HEK293 (cell line): Measurements from ENCODE around the gene MYH6.

Experiments used
- CTCF ChIA-PET: fragments of 350-600 bp; formaldehyde crosslinking; extraction: SDS; loops from one replicate; lab custom pipeline; 2021; ENCODE audit warnings: antibody characterized with exemption; lab: Yijun Ruan, JAX
- POLR2A ChIA-PET: fragments of 300-600 bp; formaldehyde crosslinking; extraction: SDS; loops from one replicate; lab custom pipeline; 2020; ENCODE audit warnings: antibody characterized with exemption, inconsistent platforms; lab: Yijun Ruan, JAX
- H3K27ac ChIP-seq: fragments of 200-500 bp; sonication (Bioruptor generic); 2 replicates; pipeline ENCODE4 v1.5.1; 2014; ENCODE audit warnings: low read depth, low read length, control low read depth, inconsistent platforms; ENCODE audit errors: extremely low read depth
- H3K36me3 ChIP-seq, 2 experiments: fragments of 200-500 bp in 1 of 2; sonication (Bioruptor generic) in 1 of 2; 1 replicate in 1 of 2; 2 replicates in 1 of 2; pipeline ENCODE4 v1.5.1; 2014 to 2017; ENCODE audit warnings: inconsistent platforms in 2 of 2, low read length in 2 of 2; ENCODE audit not compliant: control insufficient read depth in 2 of 2, insufficient read depth in 1 of 2
- H3K4me1 ChIP-seq: fragments of 200-500 bp; sonication (Bioruptor generic); 2 replicates; pipeline ENCODE4 v1.5.1; 2014; ENCODE audit warnings: mild to moderate bottlenecking, low read length, inconsistent platforms; ENCODE audit not compliant: control insufficient read depth, insufficient read depth
- H3K4me3 ChIP-seq: 2 replicates; pipeline ENCODE4 v1.5.1; 2011; ENCODE audit warnings: low read depth, mild to moderate bottlenecking, control low read depth, low read length, moderate library complexity
- H3K9me3 ChIP-seq: fragments of 200-500 bp; sonication (Bioruptor generic); 2 replicates; pipeline ENCODE4 v1.5.1; 2014; ENCODE audit warnings: low read depth, low read length, inconsistent platforms; ENCODE audit not compliant: control insufficient read depth, insufficient read depth
- BCL11A ChIP-seq: fragments of 450-650 bp; formaldehyde crosslinking; IDR thresholded peaks from 2 replicates; pipeline ENCODE4 v1.5.1; 2016; ENCODE audit warnings: low read depth, missing biosample characterization, missing genetic modification characterization
- BCL11B ChIP-seq: fragments of 450-650 bp; formaldehyde crosslinking; IDR thresholded peaks from 2 replicates; pipeline ENCODE4 v1.5.1; 2016; ENCODE audit warnings: low read depth, missing biosample characterization, missing genetic modification characterization
- HOXA7 ChIP-seq: sonication (generic); formaldehyde crosslinking; IDR thresholded peaks from 2 replicates; pipeline ENCODE4 v1.8.1; 2022; ENCODE audit warnings: missing genetic modification reagents, borderline replicate concordance
- HOXD13 ChIP-seq: sonication (generic); formaldehyde crosslinking; IDR thresholded peaks from 2 replicates; pipeline ENCODE4 v1.8.0; 2022; ENCODE audit warnings: missing genetic modification reagents, borderline replicate concordance
- KLF7 ChIP-seq: fragments of 450-650 bp; formaldehyde crosslinking; IDR thresholded peaks from 2 replicates; pipeline ENCODE4 v1.5.1; 2016; ENCODE audit warnings: missing biosample characterization, missing genetic modification characterization, borderline replicate concordance
- OSR2 ChIP-seq: fragments of 450-650 bp; formaldehyde crosslinking; IDR thresholded peaks from 2 replicates; pipeline ENCODE4 v1.5.1; 2016; ENCODE audit warnings: missing biosample characterization, missing genetic modification characterization
- SCRT2 ChIP-seq: fragments of 450-650 bp; formaldehyde crosslinking; IDR thresholded peaks from 2 replicates; pipeline ENCODE4 v1.5.1; 2016; ENCODE audit warnings: missing biosample characterization, missing genetic modification characterization
- SP3 ChIP-seq: fragments of 450-650 bp; formaldehyde crosslinking; IDR thresholded peaks from 2 replicates; pipeline ENCODE4 v1.5.1; 2016; ENCODE audit warnings: missing biosample characterization, missing genetic modification characterization
- WT1 ChIP-seq: fragments of 450-650 bp; formaldehyde crosslinking; IDR thresholded peaks from 2 replicates; pipeline ENCODE4 v1.5.1; 2016; ENCODE audit warnings: missing biosample characterization, missing genetic modification characterization
- ZFP41 ChIP-seq: fragments of 450-650 bp; formaldehyde crosslinking; IDR thresholded peaks from 2 replicates; pipeline ENCODE4 v1.5.1; 2016; ENCODE audit warnings: missing biosample characterization, missing genetic modification characterization, borderline replicate concordance
- ZNF114 ChIP-seq: fragments of 450-650 bp; formaldehyde crosslinking; IDR thresholded peaks from 2 replicates; pipeline ENCODE4 v1.5.0; 2017; ENCODE audit warnings: missing biosample characterization, missing genetic modification characterization
- ZNF138 ChIP-seq: fragments of 450-650 bp; formaldehyde crosslinking; IDR thresholded peaks from 2 replicates; pipeline ENCODE4 v1.5.1; 2016; ENCODE audit warnings: missing biosample characterization, missing genetic modification characterization, borderline replicate concordance
- ZNF140 ChIP-seq: fragments of 450-650 bp; formaldehyde crosslinking; IDR thresholded peaks from 2 replicates; pipeline ENCODE4 v1.5.1; 2016; ENCODE audit warnings: missing biosample characterization, missing genetic modification characterization
- ZNF146 ChIP-seq: fragments of 450-650 bp; formaldehyde crosslinking; IDR thresholded peaks from 2 replicates; pipeline ENCODE4 v1.5.1; 2016; ENCODE audit warnings: missing biosample characterization, missing genetic modification characterization
- ZNF169 ChIP-seq: fragments of 450-650 bp; formaldehyde crosslinking; IDR thresholded peaks from 2 replicates; pipeline ENCODE4 v1.5.1; 2016; ENCODE audit warnings: missing biosample characterization, missing genetic modification characterization
- ZNF274 ChIP-seq, 2 experiments: fragments of 200-500 bp in 1 of 2; fragments of 450-650 bp in 1 of 2; sonication (Bioruptor generic) in 1 of 2; formaldehyde crosslinking in 1 of 2; IDR thresholded peaks; 2 replicates each; pipeline versions ENCODE4 v1.5.1 to v1.6.1; 2014 to 2016; ENCODE audit warnings: borderline replicate concordance in 1 of 2, inconsistent platforms in 1 of 2, low read length in 1 of 2, missing biosample characterization in 1 of 2, missing genetic modification characterization in 1 of 2
- ZNF530 ChIP-seq: fragments of 450-650 bp; formaldehyde crosslinking; IDR thresholded peaks from 2 replicates; pipeline ENCODE4 v1.5.1; 2016; ENCODE audit warnings: low read depth, missing biosample characterization, missing genetic modification characterization
- ZNF610 ChIP-seq: fragments of 450-650 bp; formaldehyde crosslinking; IDR thresholded peaks from 2 replicates; pipeline ENCODE4 v1.5.1; 2016; ENCODE audit warnings: missing biosample characterization, missing genetic modification characterization, borderline replicate concordance
- ZNF664 ChIP-seq: fragments of 450-650 bp; formaldehyde crosslinking; IDR thresholded peaks from 2 replicates; pipeline ENCODE4 v1.5.1; 2016; ENCODE audit warnings: missing biosample characterization, missing genetic modification characterization
- ZNF701 ChIP-seq: fragments of 450-650 bp; formaldehyde crosslinking; IDR thresholded peaks from 2 replicates; pipeline ENCODE4 v1.5.1; 2016; ENCODE audit warnings: missing biosample characterization, missing genetic modification characterization
- TF ChIP-seq, protein P1 (sequence below): fragments of 450-650 bp; formaldehyde crosslinking; IDR thresholded peaks from 2 replicates; pipeline ENCODE4 v1.5.1; 2016; ENCODE audit warnings: missing biosample characterization, missing genetic modification characterization
- TF ChIP-seq, protein P2 (sequence below): fragments of 450-650 bp; formaldehyde crosslinking; IDR thresholded peaks from 2 replicates; pipeline ENCODE4 v1.5.1; 2016; ENCODE audit warnings: missing biosample characterization, missing genetic modification characterization
- TF ChIP-seq, protein P3 (sequence below): fragments of 450-650 bp; IDR thresholded peaks from 2 replicates; pipeline ENCODE4 v1.5.1; 2018; ENCODE audit warnings: missing biosample characterization, mild to moderate bottlenecking, missing genetic modification characterization
- TF ChIP-seq, protein P4 (sequence below): fragments of 450-650 bp; IDR thresholded peaks from 2 replicates; pipeline ENCODE4 v1.5.1; 2018; ENCODE audit warnings: missing biosample characterization, missing genetic modification characterization
- TF ChIP-seq, protein P5 (sequence below): sonication (generic); formaldehyde crosslinking; IDR thresholded peaks from 2 replicates; pipeline ENCODE4 v1.8.1; 2022; ENCODE audit warnings: mild to moderate bottlenecking, moderate library complexity, missing genetic modification reagents

Gene MYH6

DNA sequence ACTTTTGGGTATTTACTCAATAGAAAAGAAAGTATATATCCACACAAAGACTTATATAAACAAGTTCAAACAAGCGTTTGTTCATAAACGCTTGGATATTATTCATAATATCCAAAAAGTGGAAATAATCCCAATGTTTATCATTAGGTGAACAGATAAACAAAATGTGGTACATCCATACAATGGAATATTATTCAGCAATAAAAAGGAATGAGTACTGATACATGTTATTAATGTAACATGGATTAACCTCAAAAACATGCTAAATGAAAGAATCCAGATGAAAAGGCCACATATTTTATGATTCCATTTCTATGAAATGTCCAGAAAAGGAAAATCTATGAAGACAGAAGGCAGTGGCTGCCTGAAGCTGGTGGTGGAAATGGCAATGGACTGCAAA is 44.2 kb upstream of the MYH6 start:
- CTCF ChIA-PET: no interaction called here
- TF ChIP-seq ZNF146 (tag by site-specific recombination): peak; percentile 36; the same call in 1 of the 2 replicates
- TF ChIP-seq, protein P1, sequence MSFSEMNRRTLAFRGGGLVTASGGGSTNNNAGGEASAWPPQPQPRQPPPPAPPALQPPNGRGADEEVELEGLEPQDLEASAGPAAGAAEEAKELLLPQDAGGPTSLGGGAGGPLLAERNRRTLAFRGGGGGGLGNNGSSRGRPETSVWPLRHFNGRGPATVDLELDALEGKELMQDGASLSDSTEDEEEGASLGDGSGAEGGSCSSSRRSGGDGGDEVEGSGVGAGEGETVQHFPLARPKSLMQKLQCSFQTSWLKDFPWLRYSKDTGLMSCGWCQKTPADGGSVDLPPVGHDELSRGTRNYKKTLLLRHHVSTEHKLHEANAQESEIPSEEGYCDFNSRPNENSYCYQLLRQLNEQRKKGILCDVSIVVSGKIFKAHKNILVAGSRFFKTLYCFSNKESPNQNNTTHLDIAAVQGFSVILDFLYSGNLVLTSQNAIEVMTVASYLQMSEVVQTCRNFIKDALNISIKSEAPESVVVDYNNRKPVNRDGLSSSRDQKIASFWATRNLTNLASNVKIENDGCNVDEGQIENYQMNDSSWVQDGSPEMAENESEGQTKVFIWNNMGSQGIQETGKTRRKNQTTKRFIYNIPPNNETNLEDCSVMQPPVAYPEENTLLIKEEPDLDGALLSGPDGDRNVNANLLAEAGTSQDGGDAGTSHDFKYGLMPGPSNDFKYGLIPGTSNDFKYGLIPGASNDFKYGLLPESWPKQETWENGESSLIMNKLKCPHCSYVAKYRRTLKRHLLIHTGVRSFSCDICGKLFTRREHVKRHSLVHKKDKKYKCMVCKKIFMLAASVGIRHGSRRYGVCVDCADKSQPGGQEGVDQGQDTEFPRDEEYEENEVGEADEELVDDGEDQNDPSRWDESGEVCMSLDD (tag by site-specific recombination): no peak
- POLR2A ChIA-PET: no interaction called here
- H3K9me3 ChIP-seq: no peaks in the 10 kb centered on the region
- no peaks in the 10 kb centered on the region for H3K4me1 ChIP-seq
- H3K4me3 ChIP-seq: no peak overlapping the region
- no peak overlapping the region for H3K27ac ChIP-seq
- H3K36me3 ChIP-seq: no peaks in the 10 kb centered on the region

DNA sequence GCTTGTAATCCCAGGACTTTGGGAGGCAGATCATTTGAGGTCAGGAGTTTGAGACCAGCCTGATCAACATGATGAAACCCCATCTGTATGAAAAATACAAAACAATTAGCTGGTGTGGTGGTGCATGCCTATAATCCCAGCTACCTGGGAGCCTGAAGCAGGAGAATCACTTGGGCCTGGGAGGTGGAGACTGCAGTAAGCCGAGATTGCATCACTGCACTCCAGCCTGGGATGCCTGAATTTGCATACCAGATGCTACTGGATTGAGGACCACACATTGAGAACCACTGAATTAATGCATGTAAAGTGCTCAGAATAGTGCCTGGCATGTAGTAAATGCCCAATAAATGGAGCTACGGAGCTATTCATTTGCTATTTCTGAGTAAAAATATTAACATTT is 42.3 kb upstream of the MYH6 start:
- Histone ChIP-seq H3K4me3 (no peak overlapping the region), H3K27ac (no peak overlapping the region), H3K36me3 (no peaks in the 10 kb centered on the region), H3K4me1 (no peaks in the 10 kb centered on the region)
- POLR2A ChIA-PET: no interaction called here
- CTCF ChIA-PET: interaction anchor here (0.8 kb wide), 1 partner anchor 16 kb away, joined by 3 read pairs; no protein-coding TSS in a partner anchor
- TF ChIP-seq, protein P2, sequence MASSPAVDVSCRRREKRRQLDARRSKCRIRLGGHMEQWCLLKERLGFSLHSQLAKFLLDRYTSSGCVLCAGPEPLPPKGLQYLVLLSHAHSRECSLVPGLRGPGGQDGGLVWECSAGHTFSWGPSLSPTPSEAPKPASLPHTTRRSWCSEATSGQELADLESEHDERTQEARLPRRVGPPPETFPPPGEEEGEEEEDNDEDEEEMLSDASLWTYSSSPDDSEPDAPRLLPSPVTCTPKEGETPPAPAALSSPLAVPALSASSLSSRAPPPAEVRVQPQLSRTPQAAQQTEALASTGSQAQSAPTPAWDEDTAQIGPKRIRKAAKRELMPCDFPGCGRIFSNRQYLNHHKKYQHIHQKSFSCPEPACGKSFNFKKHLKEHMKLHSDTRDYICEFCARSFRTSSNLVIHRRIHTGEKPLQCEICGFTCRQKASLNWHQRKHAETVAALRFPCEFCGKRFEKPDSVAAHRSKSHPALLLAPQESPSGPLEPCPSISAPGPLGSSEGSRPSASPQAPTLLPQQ (tag by site-specific recombination): no peak
- TF ChIP-seq ZNF701 (tag by site-specific recombination) (no peak), ZNF114 (tag by site-specific recombination) (no peak), BCL11B (tag by site-specific recombination) (no peak), HOXA7 (no peak), ZNF530 (no peak), OSR2 (tag by site-specific recombination) (no peak), SCRT2 (tag by site-specific recombination) (no peak), ZNF138 (tag by site-specific recombination) (no peak), ZNF169 (tag by site-specific recombination) (no peak), SP3 (tag by site-specific recombination) (no peak)
- TF ChIP-seq, protein P3, sequence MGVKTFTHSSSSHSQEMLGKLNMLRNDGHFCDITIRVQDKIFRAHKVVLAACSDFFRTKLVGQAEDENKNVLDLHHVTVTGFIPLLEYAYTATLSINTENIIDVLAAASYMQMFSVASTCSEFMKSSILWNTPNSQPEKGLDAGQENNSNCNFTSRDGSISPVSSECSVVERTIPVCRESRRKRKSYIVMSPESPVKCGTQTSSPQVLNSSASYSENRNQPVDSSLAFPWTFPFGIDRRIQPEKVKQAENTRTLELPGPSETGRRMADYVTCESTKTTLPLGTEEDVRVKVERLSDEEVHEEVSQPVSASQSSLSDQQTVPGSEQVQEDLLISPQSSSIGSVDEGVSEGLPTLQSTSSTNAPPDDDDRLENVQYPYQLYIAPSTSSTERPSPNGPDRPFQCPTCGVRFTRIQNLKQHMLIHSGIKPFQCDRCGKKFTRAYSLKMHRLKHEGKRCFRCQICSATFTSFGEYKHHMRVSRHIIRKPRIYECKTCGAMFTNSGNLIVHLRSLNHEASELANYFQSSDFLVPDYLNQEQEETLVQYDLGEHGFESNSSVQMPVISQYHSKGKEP (tag by site-specific recombination): no peak
- TF ChIP-seq, protein P4, sequence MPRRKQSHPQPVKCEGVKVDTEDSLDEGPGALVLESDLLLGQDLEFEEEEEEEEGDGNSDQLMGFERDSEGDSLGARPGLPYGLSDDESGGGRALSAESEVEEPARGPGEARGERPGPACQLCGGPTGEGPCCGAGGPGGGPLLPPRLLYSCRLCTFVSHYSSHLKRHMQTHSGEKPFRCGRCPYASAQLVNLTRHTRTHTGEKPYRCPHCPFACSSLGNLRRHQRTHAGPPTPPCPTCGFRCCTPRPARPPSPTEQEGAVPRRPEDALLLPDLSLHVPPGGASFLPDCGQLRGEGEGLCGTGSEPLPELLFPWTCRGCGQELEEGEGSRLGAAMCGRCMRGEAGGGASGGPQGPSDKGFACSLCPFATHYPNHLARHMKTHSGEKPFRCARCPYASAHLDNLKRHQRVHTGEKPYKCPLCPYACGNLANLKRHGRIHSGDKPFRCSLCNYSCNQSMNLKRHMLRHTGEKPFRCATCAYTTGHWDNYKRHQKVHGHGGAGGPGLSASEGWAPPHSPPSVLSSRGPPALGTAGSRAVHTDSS (tag by site-specific recombination): no peak
- TF ChIP-seq, all 188 proteins: peak for 0
- no peaks in the 10 kb centered on the region for H3K9me3 ChIP-seq

DNA sequence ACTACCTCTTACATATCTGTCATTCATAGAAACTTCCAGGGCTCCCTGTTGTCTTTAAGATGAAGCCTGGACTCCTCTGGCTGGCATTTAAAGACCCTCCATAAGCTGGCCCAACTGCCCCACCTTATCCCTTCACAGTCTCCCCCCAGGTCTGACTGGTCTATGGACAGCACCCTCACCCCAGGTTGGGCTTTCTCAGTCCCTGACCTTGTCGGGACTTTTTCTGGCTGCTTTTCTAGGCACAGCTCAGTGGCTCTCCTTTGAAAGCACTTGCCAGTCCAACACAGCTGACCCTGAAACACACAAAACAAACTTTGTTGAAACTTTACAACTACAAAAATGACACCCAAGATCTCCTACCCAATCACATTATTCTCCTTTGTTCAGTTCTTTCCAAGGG is 41.2 kb upstream of the MYH6 start:
- H3K36me3 ChIP-seq: no peaks in the 10 kb centered on the region
- H3K4me1 ChIP-seq: no peaks in the 10 kb centered on the region
- ChIA-PET POLR2A (no interaction called here), CTCF (no interaction called here)
- H3K4me3 ChIP-seq: no peak overlapping the region
- H3K27ac ChIP-seq: no peak overlapping the region
- no peaks in the 10 kb centered on the region for H3K9me3 ChIP-seq
- TF ChIP-seq ZNF140 (tag by site-specific recombination) (no peak), BCL11A (tag by site-specific recombination) (no peak), WT1 (tag by site-specific recombination) (no peak), ZNF610 (tag by site-specific recombination) (no peak), ZFP41 (tag by site-specific recombination) (no peak), ZNF664 (tag by site-specific recombination) (no peak), HOXD13 (CRISPR knock-in tag) (no peak), KLF7 (tag by site-specific recombination) (no peak), ZNF274 (IDR thresholded peaks at IDR 0.05; ENCODE audit: low read length) (no peak), ZNF274 (tag by site-specific recombination; IDR thresholded peaks at IDR 0.05; ENCODE audit: borderline replicate concordance) (no peak)
- TF ChIP-seq, protein P5, sequence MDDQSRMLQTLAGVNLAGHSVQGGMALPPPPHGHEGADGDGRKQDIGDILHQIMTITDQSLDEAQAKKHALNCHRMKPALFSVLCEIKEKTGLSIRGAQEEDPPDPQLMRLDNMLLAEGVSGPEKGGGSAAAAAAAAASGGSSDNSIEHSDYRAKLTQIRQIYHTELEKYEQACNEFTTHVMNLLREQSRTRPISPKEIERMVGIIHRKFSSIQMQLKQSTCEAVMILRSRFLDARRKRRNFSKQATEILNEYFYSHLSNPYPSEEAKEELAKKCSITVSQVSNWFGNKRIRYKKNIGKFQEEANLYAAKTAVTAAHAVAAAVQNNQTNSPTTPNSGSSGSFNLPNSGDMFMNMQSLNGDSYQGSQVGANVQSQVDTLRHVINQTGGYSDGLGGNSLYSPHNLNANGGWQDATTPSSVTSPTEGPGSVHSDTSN (CRISPR knock-in tag): no peak
